K562 (cell line): ENCODE results near the gene EHMT2. TPM values are rescaled to one million over a fixed set of nuclear protein-coding genes. Genes with fewer than 3 reads are reported as not detected.

Experiments
- ATAC-seq: fragments of 200-7000 bp; cut with Tn5 transposase; 3 replicates; pipeline ENCODE4 v1.9.1; 2020; ENCODE audit warnings: moderate library complexity
- BruUV-seq: library from RNA; stranded (reverse); fragments of 400-500 nt; replicated peaks from 2 replicates; lab custom pipeline; 2021; lab: Mats Ljungman, UMichigan
- CTCF ChIA-PET: fragments of 300-600 bp; formaldehyde crosslinking; extraction: SDS; loops from one replicate; lab custom pipeline; 2021; ENCODE audit warnings: low intra/inter-chr PET ratio; lab: Yijun Ruan, JAX
- POLR2A ChIA-PET: fragments of 300-600, 350-650 bp; sonication (Branson Sonifier 250); formaldehyde crosslinking; extraction: SDS; loops from one replicate; lab custom pipeline; 2021; ENCODE audit warnings: antibody characterized with exemption, inconsistent platforms; lab: Yijun Ruan, JAX
- DNase-seq, 4 experiments: peaks; one replicate each; pipeline versions ENCODE4 v3.0.0 to v3.0.0-alpha.2; 2011 to 2018; ENCODE audit warnings: low spot score in 3 of 4, mixed read lengths in 3 of 4; ENCODE audit errors: extremely low read depth in 1 of 4
- FAIRE-seq: peaks from 2 replicates; lab custom pipeline; 2011; peaks lifted over from hg19 to GRCh38; lab: Jason Lieb, UNC
- H2AFZ ChIP-seq: 2 replicates; pipeline ENCODE4 v1.6.0; 2011; ENCODE audit warnings: low read depth, low read length, control low read depth, inconsistent platforms
- H3K27ac ChIP-seq: fragments of 200-600 bp; 3 replicates; pipeline ENCODE4 v1.8.0; 2011; ENCODE audit warnings: low read depth, mild to moderate bottlenecking, control low read depth, inconsistent platforms, low read length, moderate library complexity, mixed read lengths; ENCODE audit errors: extremely low read depth
- H3K27me3 ChIP-seq, 2 experiments: fragments of 300-600 bp in 1 of 2; 2 replicates in 1 of 2; 3 replicates in 1 of 2; pipeline versions ENCODE4 v1.6.0 to v1.8.0; 2011; ENCODE audit warnings: inconsistent platforms in 2 of 2, low read length in 2 of 2, mild to moderate bottlenecking in 1 of 2, mixed read lengths in 1 of 2, moderate library complexity in 1 of 2; ENCODE audit not compliant: control insufficient read depth in 2 of 2, insufficient read depth in 2 of 2
- H3K36me3 ChIP-seq: fragments of 300-600 bp; 3 replicates; pipeline ENCODE4 v1.8.0; 2011; ENCODE audit warnings: mild to moderate bottlenecking, low read length, inconsistent platforms; ENCODE audit not compliant: control insufficient read depth, insufficient read depth
- H3K4me1 ChIP-seq, 2 experiments: fragments of 200-600 bp in 1 of 2; replicated peaks in 1 of 2; 2 replicates in 1 of 2; 3 replicates in 1 of 2; pipeline versions ENCODE4 v1.5.1 to v1.8.0; 2011; ENCODE audit warnings: inconsistent platforms in 2 of 2, low read length in 2 of 2, mild to moderate bottlenecking in 1 of 2, mixed read lengths in 1 of 2, moderate library complexity in 1 of 2; ENCODE audit not compliant: control insufficient read depth in 2 of 2, insufficient read depth in 2 of 2
- H3K4me2 ChIP-seq: 2 replicates; pipeline ENCODE4 v1.6.1; 2011; ENCODE audit warnings: low read length, control low read depth, inconsistent platforms, mixed read lengths; ENCODE audit not compliant: insufficient read depth
- H3K4me3 ChIP-seq: fragments of 200-600 bp; sonication (generic), shearing (Covaris generic); 2 replicates; pipeline ENCODE4 v1.5.1; 2016; ENCODE audit warnings: control low read depth, inconsistent platforms
- H3K79me2 ChIP-seq: fragments of 200-600 bp; 3 replicates; pipeline ENCODE4 v1.8.0; 2011; ENCODE audit warnings: low read length, inconsistent platforms; ENCODE audit not compliant: control insufficient read depth, insufficient read depth
- H3K9ac ChIP-seq, 2 experiments: 2 replicates each; pipeline versions ENCODE4 v1.6.0 to v1.6.1; 2011; ENCODE audit warnings: low read depth in 2 of 2, low read length in 2 of 2, control low read depth in 1 of 2, inconsistent platforms in 1 of 2, mild to moderate bottlenecking in 1 of 2, mixed read lengths in 1 of 2; ENCODE audit not compliant: insufficient read depth in 1 of 2
- H3K9me1 ChIP-seq: one replicate; pipeline ENCODE4 v1.6.0; 2011; ENCODE audit warnings: inconsistent platforms, mild to moderate bottlenecking, low read length, moderate library complexity; ENCODE audit not compliant: control insufficient read depth, insufficient read depth
- H3K9me3 ChIP-seq: replicated peaks from 2 replicates; pipeline ENCODE4 v1.5.1; 2011; ENCODE audit warnings: low read depth, low read length, inconsistent platforms; ENCODE audit not compliant: control insufficient read depth, insufficient read depth
- H4K20me1 ChIP-seq: replicated peaks from 2 replicates; pipeline ENCODE4 v1.6.1; 2011; ENCODE audit warnings: low read length, inconsistent platforms, mixed read lengths; ENCODE audit not compliant: control insufficient read depth, insufficient read depth
- DPF2 ChIP-seq: fragments of 450-650 bp; IDR thresholded peaks from 2 replicates; pipeline ENCODE4 v1.6.1; 2016
- E2F1 ChIP-seq: sonication (generic); formaldehyde crosslinking; IDR thresholded peaks from 2 replicates; pipeline ENCODE4 v1.8.1; 2023; ENCODE audit warnings: mild to moderate bottlenecking, missing genetic modification reagents, moderate library complexity
- E2F3 ChIP-seq: fragments of 250-450 bp; sonication (Bioruptor Pico); IDR thresholded peaks from 2 replicates; pipeline ENCODE4 v1.4.0; 2020; ENCODE audit warnings: mild to moderate bottlenecking
- ELF1 ChIP-seq: fragments of 200-800 bp; sonication (Bioruptor generic); IDR thresholded peaks from 2 replicates; pipeline ENCODE4 v1.6.1; 2016; ENCODE audit warnings: missing genetic modification characterization, missing compliant biosample characterization
- FOXP1 ChIP-seq: sonication (generic); formaldehyde crosslinking; IDR thresholded peaks from 2 replicates; pipeline ENCODE4 v1.8.0; 2022; ENCODE audit warnings: mild to moderate bottlenecking, missing genetic modification reagents
- KDM2B ChIP-seq: fragments of 250-450 bp; sonication (Bioruptor Pico); IDR thresholded peaks from 2 replicates; pipeline ENCODE4 v1.8.0; 2021; ENCODE audit warnings: mild to moderate bottlenecking, moderate library complexity
- SMAD3 ChIP-seq: fragments of 450-650 bp; formaldehyde crosslinking; conservative IDR thresholded peaks from 2 replicates; pipeline ENCODE4 v1.4.0; 2020; ENCODE audit warnings: mild to moderate bottlenecking
- TCF7L2 ChIP-seq: fragments of 150-350 bp; IDR thresholded peaks from 2 replicates; pipeline ENCODE4 v1.6.1; 2016; ENCODE audit warnings: low read depth, mild to moderate bottlenecking, low read length, moderate library complexity
- ZNF311 ChIP-seq: fragments of 250-450 bp; sonication (Bioruptor Pico); IDR thresholded peaks from 2 replicates; pipeline ENCODE4 v1.4.0; 2020; ENCODE audit warnings: mild to moderate bottlenecking, moderate library complexity
- ZNF431 ChIP-seq: sonication (generic); formaldehyde crosslinking; IDR thresholded peaks from 2 replicates; pipeline ENCODE4 v1.8.0; 2022; ENCODE audit warnings: mild to moderate bottlenecking, missing genetic modification reagents
- WGBS: fragments of 100-300 bp; shearing (Covaris generic); methylation state at CpG from one replicate; pipeline ENCODE4 v1.1.6; 2016; ENCODE audit warnings: low coverage, mixed read lengths; ENCODE audit not compliant: insufficient coverage; ENCODE audit errors: missing lambda C conversion rate; 5-methylcytosine and 5-hydroxymethylcytosine counted together
- in situ Hi-C: fragments of 300-500 bp; cut with MboI; formaldehyde crosslinking; loops from 4 replicates; pipeline ENCODE4 v1.15.0; 2018; ENCODE audit warnings: inconsistent platforms, mixed read lengths
- intact Hi-C: fragments of 100-400 bp; cut with micrococcal nuclease; formaldehyde crosslinking; loops from 2 replicates; pipeline ENCODE4 v1.14.2; 2022
- polyA plus RNA-seq, 8 experiments: library from polyadenylated mRNA; depleted of rRNA in 4 of 8; stranded (reverse) in 5 of 8; unstranded in 3 of 8; fragments of >200 nt; fragmentation: Nextera tagmentation in 2 of 8; fragmentation: Illumina TruSeq in 1 of 8; extraction: Ambion mirVana in 2 of 8; extraction: Trizol in 1 of 8; gene quantifications; 2 replicates each; pipeline versions ENCODE4 v1.2.1 to v1.2.3, GENCODE V29; 2011 to 2014; ENCODE audit warnings: inconsistent platforms in 1 of 8, missing spikeins in 1 of 8
- total RNA-seq, 7 experiments: library from RNA; depleted of rRNA in 6 of 7; stranded (reverse); fragments of >200 nt in 6 of 7; fragmentation: Illumina TruSeq in 2 of 7; extraction: Trizol in 2 of 7; gene quantifications; 2 replicates each; pipeline versions ENCODE4 v1.2.1 to v1.2.3, GENCODE V29; 2011 to 2021; ENCODE audit warnings: low replicate concordance in 1 of 7
- TF ChIP-seq, protein P1 (sequence below): IDR thresholded peaks from 2 replicates; pipeline ENCODE4 v1.6.1; 2011; ENCODE audit warnings: borderline replicate concordance, low read depth, mild to moderate bottlenecking, moderate library complexity, low read length; ENCODE audit not compliant: insufficient read depth, poor library complexity, severe bottlenecking
- TF ChIP-seq, protein P2 (sequence below): sonication (generic); formaldehyde crosslinking; IDR thresholded peaks from 2 replicates; pipeline ENCODE4 v1.9.0; 2022; ENCODE audit warnings: mild to moderate bottlenecking, missing genetic modification reagents
- TF ChIP-seq, protein P3 (sequence below): fragments of 250-450 bp; sonication (Bioruptor Pico); IDR thresholded peaks from 2 replicates; pipeline ENCODE4 v1.8.0; 2022; ENCODE audit warnings: moderate library complexity, mild to moderate bottlenecking, inconsistent platforms

Gene EHMT2
- total and polyA plus RNA-seq, 9 of the 15 experiments (the other 6 are each of a cell fraction or from before 2014, with no cell fraction given) = 2.1 to 63.8 (median 38.5) TPM

DNA sequence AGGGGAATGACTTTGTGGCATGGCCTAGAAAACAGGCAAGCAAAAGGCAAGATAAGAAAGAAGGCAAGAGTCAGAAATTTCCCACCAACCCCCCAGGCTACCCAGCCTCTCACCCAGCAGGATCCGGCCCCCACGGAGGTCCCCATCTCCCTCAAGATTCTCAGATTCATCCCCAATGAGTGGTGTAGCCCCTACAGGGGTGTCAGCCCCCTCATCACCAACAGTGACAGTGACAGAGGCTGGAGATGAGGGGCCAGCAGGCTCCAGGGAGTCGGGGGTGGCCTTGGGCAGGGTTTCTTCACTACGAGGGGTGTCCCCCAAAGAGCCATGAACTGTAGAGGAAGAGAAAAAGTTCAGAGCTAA is 1.0 kb downstream of the EHMT2 start:
- TF ChIP-seq ZNF431 (no peak), ZNF311 (no peak), E2F1 (0 out of 2 replicates have a peak, but pooled peaks have one; percentile 13), FOXP1 (CRISPR knock-in tag) (0 out of 2 replicates have a peak, but pooled peaks have one; percentile 35), DPF2 (0 out of 2 replicates have a peak, but pooled peaks have one; percentile 18), SMAD3 (CRISPR knock-in tag) (no peak), ELF1 (tag) (no peak), KDM2B (no peak), TCF7L2 (no peak), E2F3 (0 out of 2 replicates have a peak, but pooled peaks have one; percentile 6)
- TF ChIP-seq, protein P1, sequence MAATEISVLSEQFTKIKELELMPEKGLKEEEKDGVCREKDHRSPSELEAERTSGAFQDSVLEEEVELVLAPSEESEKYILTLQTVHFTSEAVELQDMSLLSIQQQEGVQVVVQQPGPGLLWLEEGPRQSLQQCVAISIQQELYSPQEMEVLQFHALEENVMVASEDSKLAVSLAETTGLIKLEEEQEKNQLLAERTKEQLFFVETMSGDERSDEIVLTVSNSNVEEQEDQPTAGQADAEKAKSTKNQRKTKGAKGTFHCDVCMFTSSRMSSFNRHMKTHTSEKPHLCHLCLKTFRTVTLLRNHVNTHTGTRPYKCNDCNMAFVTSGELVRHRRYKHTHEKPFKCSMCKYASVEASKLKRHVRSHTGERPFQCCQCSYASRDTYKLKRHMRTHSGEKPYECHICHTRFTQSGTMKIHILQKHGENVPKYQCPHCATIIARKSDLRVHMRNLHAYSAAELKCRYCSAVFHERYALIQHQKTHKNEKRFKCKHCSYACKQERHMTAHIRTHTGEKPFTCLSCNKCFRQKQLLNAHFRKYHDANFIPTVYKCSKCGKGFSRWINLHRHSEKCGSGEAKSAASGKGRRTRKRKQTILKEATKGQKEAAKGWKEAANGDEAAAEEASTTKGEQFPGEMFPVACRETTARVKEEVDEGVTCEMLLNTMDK = no peak
- TF ChIP-seq, protein P2, sequence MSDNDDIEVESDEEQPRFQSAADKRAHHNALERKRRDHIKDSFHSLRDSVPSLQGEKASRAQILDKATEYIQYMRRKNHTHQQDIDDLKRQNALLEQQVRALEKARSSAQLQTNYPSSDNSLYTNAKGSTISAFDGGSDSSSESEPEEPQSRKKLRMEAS (CRISPR knock-in tag) = peak; percentile 35; the same call in 1 of the 2 replicates
- TF ChIP-seq, protein P3, sequence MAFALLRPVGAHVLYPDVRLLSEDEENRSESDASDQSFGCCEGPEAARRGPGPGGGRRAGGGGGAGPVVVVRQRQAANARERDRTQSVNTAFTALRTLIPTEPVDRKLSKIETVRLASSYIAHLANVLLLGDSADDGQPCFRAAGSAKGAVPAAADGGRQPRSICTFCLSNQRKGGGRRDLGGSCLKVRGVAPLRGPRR (CRISPR knock-in tag) = 0 out of 2 replicates have a peak, but pooled peaks have one; percentile 26
- Histone ChIP-seq H3K4me3 (peak overlapping the region; percentile 68), H4K20me1 (peaks cover 3% of the 10 kb centered on the region; the same call in 1 of the 2 replicates), H3K27ac (peak overlapping the region; percentile 60), H3K27me3 (no peaks in the 10 kb centered on the region), H3K9me1 (no peaks in the 10 kb centered on the region), H3K4me1 (peaks cover 25 to 31% of the 10 kb centered on the region in 2 experiments; a peak in 4 of 5 replicates), H3K9ac (peak overlapping the region; percentile 65 to 99), H3K4me2 (peak overlapping the region; percentile 83), H3K79me2 (peaks cover 49% of the 10 kb centered on the region), H3K36me3 (peaks cover 56% of the 10 kb centered on the region), H3K9me3 (no peaks in the 10 kb centered on the region), H2AFZ (peak overlapping the region; percentile 37; the same call in 1 of the 2 replicates)
- in situ Hi-C loops (no loop called here), intact Hi-C loops (no loop called here)
- no peak for DNase-seq
- no TSS peak for BruUV-seq
- WGBS = 19% methylated on average over 4 of the region's 4 CpGs
- CTCF ChIA-PET = no interaction called here
- POLR2A ChIA-PET = interaction anchor here (0.9 to 1.0 kb wide), 3 partner anchors 22 to 62 kb away, joined by 3 to 5 read pairs (median 4); no protein-coding TSS in a partner anchor
- FAIRE-seq = no peak
- no peak for ATAC-seq
